Activated CD8-positive, alpha-beta T cell treated with anti-CD3 and anti-CD28 coated beads for 36 hours (primary cell): ENCODE data around the gene WDR59. TPM values are rescaled to one million over a fixed set of nuclear protein-coding genes. Genes with fewer than 3 reads are reported as not detected.
"Not testable (repeated sequence)": the region's sequence is repeated elsewhere in the genome, so short reads cannot be mapped to it uniquely, and the experiment has no call there.

Source experiments
- ATAC-seq: fragments of 200-7000 bp; cut with Tn5 transposase; one replicate; pipeline ENCODE4 v1.10.0; 2021; ENCODE audit warnings: mild to moderate bottlenecking, moderate library complexity
- CTCF ChIA-PET: fragments of 350-600 bp; sonication (Branson Sonifier 250); formaldehyde crosslinking; loops from one replicate; lab custom pipeline; 2021; ENCODE audit warnings: antibody characterized with exemption; lab: Charles Lee
- POLR2A ChIA-PET: fragments of 350-600 bp; sonication (Branson Sonifier 250); formaldehyde crosslinking; loops from one replicate; lab custom pipeline; 2021; ENCODE audit warnings: antibody characterized with exemption; lab: Charles Lee
- DNase-seq: peaks from one replicate; pipeline ENCODE4 v3.0.0-alpha.2; 2020
- H3K27ac Mint-ChIP-seq: one replicate; pipeline ENCODE4 v1.8.0; 2021; ENCODE audit warnings: mild to moderate bottlenecking, mixed read lengths
- H3K27me3 Mint-ChIP-seq: one replicate; pipeline ENCODE4 v1.8.0; 2021; ENCODE audit warnings: mixed read lengths
- H3K36me3 Mint-ChIP-seq: one replicate; pipeline ENCODE4 v1.8.0; 2021; ENCODE audit warnings: low read depth, mixed read lengths
- H3K4me1 Mint-ChIP-seq: one replicate; pipeline ENCODE4 v1.8.0; 2021; ENCODE audit warnings: low read depth, mixed read lengths
- H3K4me3 Mint-ChIP-seq: one replicate; pipeline ENCODE4 v1.8.0; 2021; ENCODE audit warnings: mild to moderate bottlenecking, moderate library complexity, mixed read lengths
- H3K9me3 Mint-ChIP-seq: one replicate; pipeline ENCODE4 v1.8.0; 2021; ENCODE audit warnings: mixed read lengths
- intact Hi-C: fragments of 100-400 bp; cut with micrococcal nuclease; formaldehyde crosslinking; loops from one replicate; pipeline ENCODE4 v1.10.0; 2022
- total RNA-seq, 2 experiments: library from RNA; stranded (reverse); gene quantifications; one replicate each; pipeline ENCODE4 v1.2.3, GENCODE V29; 2021
- TF ChIP-seq, protein P1 (sequence below): fragments of 200-600 bp; IDR thresholded peaks from one replicate; pipeline ENCODE4 v1.8.0; 2022; ENCODE audit warnings: antibody characterized with exemption, mild to moderate bottlenecking

Gene WDR59
- total RNA-seq, 2 experiments from 2014 or later: 59.1 to 68.1 TPM

DNA sequence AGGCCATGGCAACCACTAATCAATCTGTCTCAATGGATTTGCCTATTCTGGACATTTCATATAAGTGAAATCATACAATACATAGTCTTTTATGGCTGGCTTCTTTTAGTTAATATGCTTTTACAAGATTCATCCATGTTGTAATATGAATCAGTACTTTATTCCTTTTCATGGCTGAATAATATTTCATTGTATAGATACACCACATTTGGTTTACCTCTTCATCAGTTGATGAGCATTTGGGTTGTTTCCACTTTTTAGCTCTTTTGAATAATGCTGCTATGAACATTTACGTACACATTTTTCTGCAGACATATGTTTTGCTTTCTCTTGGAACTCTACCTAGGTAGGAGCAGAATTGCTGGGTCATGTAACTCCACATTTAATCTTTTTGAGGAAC, 11.1 kb upstream of the WDR59 start:
- POLR2A ChIA-PET: interaction anchor here (0.6 to 1.6 kb wide), 2 partner anchors 81 to 116 kb away, joined by 3 to 7 read pairs; no protein-coding TSS in a partner anchor
- DNase-seq: no peak
- Mint-ChIP-seq H3K27ac (no peak overlapping the region), H3K36me3 (no peaks in the 10 kb centered on the region), H3K4me1 (peaks cover 13% of the 10 kb centered on the region), H3K27me3 (peaks cover 7% of the 10 kb centered on the region), H3K4me3 (no peak overlapping the region), H3K9me3 (no peaks in the 10 kb centered on the region)
- CTCF ChIA-PET: interaction anchor here (1.3 to 9.6 kb wide), 2 partner anchors 9 to 115 kb away, joined by 3 to 158 read pairs; no protein-coding TSS in a partner anchor
- TF ChIP-seq, protein P1, sequence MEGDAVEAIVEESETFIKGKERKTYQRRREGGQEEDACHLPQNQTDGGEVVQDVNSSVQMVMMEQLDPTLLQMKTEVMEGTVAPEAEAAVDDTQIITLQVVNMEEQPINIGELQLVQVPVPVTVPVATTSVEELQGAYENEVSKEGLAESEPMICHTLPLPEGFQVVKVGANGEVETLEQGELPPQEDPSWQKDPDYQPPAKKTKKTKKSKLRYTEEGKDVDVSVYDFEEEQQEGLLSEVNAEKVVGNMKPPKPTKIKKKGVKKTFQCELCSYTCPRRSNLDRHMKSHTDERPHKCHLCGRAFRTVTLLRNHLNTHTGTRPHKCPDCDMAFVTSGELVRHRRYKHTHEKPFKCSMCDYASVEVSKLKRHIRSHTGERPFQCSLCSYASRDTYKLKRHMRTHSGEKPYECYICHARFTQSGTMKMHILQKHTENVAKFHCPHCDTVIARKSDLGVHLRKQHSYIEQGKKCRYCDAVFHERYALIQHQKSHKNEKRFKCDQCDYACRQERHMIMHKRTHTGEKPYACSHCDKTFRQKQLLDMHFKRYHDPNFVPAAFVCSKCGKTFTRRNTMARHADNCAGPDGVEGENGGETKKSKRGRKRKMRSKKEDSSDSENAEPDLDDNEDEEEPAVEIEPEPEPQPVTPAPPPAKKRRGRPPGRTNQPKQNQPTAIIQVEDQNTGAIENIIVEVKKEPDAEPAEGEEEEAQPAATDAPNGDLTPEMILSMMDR: no peak
- intact Hi-C loops: no loop called here
- ATAC-seq: no peak

DNA sequence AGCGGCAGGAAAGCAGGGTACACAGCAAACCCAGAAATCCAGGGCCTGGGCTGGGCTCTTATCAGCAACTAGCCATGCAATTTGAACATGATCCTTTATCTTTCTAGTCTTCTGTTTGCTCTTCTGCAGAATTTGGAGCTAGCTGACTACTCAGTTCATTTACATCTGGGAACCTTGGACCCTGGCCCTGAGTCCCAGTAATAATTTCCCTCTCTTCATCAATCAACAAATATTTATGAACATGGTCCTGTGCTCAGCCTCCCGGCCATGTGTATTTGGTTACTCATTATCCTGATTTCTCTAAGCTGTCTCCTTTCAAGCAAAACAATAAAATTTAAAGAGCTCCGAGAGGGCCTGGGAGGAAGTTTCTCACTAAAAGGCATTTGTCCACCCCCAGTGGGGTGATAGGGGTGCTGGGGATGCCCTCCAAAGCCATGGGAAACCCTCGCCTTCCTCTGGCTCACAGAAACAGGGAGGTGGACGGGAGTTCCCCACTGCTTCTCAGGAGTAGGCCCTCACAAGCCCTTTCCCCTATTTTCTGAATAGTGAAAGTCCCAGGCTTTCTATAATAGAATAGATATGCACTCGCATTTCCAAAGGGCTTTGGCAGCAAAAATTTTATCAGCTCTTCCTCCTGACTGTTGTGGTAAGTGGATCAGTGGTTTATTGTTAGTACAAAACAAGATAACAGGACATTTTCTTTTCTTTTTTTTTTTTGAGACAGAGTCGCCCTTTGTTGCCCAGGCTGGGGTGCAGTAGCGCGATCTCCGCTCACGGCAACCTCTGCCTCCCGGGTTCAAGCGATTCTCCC, 6.9 kb upstream of the WDR59 start:
- TF ChIP-seq, protein P1: no peak
- intact Hi-C loops: no loop called here
- Mint-ChIP-seq H3K4me1 (no peaks in the 10 kb centered on the region), H3K27ac (no peak overlapping the region), H3K4me3 (no peak overlapping the region), H3K36me3 (no peaks in the 10 kb centered on the region), H3K9me3 (no peaks in the 10 kb centered on the region), H3K27me3 (no peaks in the 10 kb centered on the region)
- ChIA-PET CTCF (interaction anchor here (9.6 kb wide), 1 partner anchor 119 kb away, joined by 158 read pairs; no protein-coding TSS in a partner anchor), POLR2A (interaction anchor here (2.2 kb wide), 1 partner anchor 119 kb away, joined by 5 read pairs; no protein-coding TSS in a partner anchor)
- DNase-seq: no peak
- no peak for ATAC-seq

DNA sequence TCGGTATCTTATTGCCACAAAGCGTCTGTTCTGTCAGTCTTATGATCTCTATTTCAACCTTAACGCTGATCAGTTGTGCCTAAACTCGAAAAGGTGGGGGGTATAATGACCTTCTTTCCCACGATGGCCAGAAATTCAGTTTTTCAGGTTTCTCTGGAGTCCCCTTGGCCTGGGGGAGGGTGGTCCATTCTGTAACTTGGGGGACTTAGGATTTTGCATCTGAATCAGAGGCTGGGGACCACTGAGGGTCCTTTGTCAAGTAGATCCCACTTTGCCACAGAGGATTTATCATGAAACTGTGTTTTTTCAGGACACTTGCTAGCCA, 6.3 kb upstream of the WDR59 start:
- Mint-ChIP-seq H3K4me3 (no peak overlapping the region), H3K4me1 (no peaks in the 10 kb centered on the region), H3K27me3 (no peaks in the 10 kb centered on the region), H3K9me3 (no peaks in the 10 kb centered on the region), H3K36me3 (no peaks in the 10 kb centered on the region), H3K27ac (no peak overlapping the region)
- ChIA-PET POLR2A (interaction anchor here (2.2 kb wide), 1 partner anchor 120 kb away, joined by 5 read pairs; no protein-coding TSS in a partner anchor), CTCF (interaction anchor here (9.6 kb wide), 1 partner anchor 119 kb away, joined by 158 read pairs; no protein-coding TSS in a partner anchor)
- TF ChIP-seq, protein P1: no peak
- DNase-seq (no peak), ATAC-seq (no peak)
- intact Hi-C loops: no loop called here

DNA sequence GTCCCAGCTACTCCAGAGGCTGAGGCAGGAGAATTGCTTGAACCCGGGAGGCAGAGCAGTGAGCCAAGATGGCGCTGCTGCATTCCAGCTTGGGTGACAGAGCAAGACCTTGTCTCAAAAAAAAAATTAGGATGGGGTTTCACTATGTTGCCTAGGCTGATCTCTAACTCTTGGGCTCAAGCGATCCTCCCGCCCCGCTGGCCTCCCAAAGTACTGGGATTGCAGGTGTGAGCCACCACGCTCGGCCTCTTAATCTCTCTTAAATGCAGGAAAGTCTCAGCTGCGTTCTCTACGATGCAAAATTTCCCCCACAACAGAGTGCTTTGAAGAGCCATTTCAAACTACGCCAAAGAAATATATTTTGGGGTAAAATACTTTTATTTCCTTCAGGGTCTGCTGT, 5.9 kb upstream of the WDR59 start:
- Mint-ChIP-seq H3K27me3 (no peaks in the 10 kb centered on the region), H3K4me3 (no peak overlapping the region), H3K36me3 (no peaks in the 10 kb centered on the region), H3K27ac (no peak overlapping the region), H3K4me1 (no peaks in the 10 kb centered on the region), H3K9me3 (no peaks in the 10 kb centered on the region)
- ATAC-seq (no peak), DNase-seq (no peak)
- TF ChIP-seq, protein P1: no peak
- intact Hi-C loops: no loop called here
- ChIA-PET POLR2A (interaction anchor here (2.2 kb wide), 1 partner anchor 120 kb away, joined by 5 read pairs; no protein-coding TSS in a partner anchor), CTCF (interaction anchor here (9.6 kb wide), 1 partner anchor 120 kb away, joined by 158 read pairs; no protein-coding TSS in a partner anchor)

DNA sequence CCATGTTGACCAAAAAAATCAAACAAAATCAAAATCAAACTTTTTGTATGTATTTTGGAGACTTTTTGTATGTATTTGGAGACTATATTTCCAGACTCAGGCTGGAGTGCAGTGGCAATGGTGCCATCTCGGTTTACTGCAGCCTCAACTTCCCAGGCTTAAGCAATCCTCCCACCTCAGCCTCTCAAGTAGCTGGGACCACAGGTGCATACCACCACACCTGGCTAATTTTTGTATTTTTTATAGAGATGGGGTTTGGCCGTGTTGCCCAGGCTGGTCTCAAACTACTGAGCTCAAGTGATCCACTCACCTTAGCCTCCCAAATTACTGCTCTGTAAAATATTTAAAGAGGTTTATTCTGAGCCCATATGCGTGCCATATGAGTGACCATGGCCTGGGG, 4.9 kb upstream of the WDR59 start:
- POLR2A ChIA-PET: not testable (repeated sequence)

More for the DNA sequence above, 4.9 kb upstream of the WDR59 start:
- H3K27me3 Mint-ChIP-seq, DNase-seq, H3K4me3 Mint-ChIP-seq, CTCF ChIA-PET, H3K36me3 Mint-ChIP-seq, H3K4me1 Mint-ChIP-seq, ATAC-seq, intact Hi-C loops, H3K9me3 Mint-ChIP-seq, H3K27ac Mint-ChIP-seq: not testable (repeated sequence)
